GM18499 (cell line): ENCODE data around the gene BAIAP2L2.
"Not testable (repeated sequence)": the region's sequence is repeated elsewhere in the genome, so short reads cannot be mapped to it uniquely, and the experiment has no call there.

Source experiments
- ATAC-seq: cut with Tn5 transposase; IDR thresholded peaks from one replicate; pipeline ENCODE4 v1.9.1; 2021; ENCODE audit warnings: moderate number of reproducible peaks; ENCODE audit not compliant: insufficient read depth, unreplicated experiment

The BAIAP2L2 gene, protein sequence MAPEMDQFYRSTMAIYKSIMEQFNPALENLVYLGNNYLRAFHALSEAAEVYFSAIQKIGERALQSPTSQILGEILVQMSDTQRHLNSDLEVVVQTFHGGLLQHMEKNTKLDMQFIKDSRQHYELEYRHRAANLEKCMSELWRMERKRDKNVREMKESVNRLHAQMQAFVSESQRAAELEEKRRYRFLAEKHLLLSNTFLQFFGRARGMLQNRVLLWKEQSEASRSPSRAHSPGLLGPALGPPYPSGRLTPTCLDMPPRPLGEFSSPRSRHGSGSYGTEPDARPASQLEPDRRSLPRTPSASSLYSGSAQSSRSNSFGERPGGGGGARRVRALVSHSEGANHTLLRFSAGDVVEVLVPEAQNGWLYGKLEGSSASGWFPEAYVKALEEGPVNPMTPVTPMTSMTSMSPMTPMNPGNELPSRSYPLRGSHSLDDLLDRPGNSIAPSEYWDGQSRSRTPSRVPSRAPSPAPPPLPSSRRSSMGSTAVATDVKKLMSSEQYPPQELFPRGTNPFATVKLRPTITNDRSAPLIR

DNA sequence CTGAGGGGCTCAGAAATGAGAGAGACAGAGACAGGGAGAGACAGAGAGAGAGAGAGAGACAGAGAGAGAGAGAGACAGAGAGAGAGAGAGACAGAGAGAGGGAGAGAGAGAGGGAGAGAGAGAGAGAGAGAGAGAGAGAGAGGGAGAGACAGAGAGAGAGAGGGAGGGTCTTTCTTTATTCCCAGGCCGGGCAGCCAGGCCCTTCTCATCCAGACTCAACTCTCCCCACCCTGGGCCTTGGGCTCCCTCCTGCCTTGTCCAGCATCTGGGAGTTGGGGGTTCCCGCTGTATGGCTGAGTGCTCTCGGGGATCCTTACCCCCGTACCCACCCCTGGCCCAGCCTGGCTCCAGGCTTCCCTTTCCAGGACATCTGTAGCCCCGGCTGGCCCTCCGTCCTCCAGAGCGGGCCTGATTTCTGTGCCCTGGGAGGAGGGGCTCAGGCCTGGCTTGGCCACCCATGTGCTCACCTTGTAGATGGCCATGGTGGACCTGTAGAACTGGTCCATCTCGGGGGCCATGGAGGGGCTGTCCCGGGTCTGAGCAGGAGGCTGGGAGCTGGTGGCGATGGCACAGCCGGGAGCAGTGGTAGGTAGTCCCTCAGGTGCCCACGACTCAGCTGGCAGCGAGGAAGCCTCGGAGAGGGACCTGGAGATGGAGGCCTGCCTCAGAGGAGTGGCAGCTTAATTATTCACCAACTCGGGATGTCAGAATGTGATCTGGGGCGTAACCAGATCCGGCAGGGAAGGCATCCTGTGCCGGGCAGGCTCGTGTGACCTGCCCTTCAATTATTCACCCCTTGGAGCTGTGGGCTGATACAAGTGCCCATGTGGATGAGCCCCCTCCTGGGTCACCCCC is at the start of gene BAIAP2L2:
Gene BAIAP2L2, minus strand, starts transcription at position 677 of the 855 bp plus-strand sequence. Its CDS starts 159 bp downstream, at position 518.
- no peak for ATAC-seq

DNA sequence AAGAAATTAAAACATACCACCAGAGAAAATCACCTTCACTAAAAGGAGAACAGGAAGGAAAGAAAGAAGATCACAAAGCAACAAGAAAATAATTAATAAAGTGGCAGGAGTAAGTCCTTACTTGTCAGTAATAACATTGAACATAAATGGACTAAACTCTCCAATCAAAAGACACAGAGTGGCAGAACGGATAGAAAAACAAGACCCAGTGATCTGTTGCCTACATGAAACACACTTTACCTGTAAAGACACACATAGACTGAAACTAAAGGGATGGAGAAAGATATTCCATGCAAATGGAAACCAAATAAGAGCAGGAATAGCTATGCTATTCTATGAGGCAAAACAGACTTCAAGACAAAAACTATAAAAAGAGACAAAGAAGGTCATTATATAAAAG is 45.2 kb upstream of the BAIAP2L2 start:
- ATAC-seq, result no peak

DNA sequence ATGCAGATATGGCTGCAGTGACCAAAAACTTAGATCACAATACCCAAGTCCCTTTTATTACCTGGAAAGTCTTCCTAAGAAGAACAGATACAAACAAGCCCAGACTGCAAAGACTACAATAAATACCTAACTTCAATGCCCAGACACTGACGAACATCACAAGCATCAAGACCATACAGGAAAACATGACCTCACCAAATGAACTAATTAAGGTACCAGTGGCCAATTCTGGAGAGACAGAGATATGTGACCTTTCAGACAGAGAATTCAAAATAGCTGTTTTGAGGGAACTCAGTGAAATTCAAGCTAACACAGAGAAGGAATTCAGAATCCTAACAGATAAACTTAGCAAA is 44.1 kb upstream of the BAIAP2L2 start:
- ATAC-seq, result not testable (repeated sequence)

DNA sequence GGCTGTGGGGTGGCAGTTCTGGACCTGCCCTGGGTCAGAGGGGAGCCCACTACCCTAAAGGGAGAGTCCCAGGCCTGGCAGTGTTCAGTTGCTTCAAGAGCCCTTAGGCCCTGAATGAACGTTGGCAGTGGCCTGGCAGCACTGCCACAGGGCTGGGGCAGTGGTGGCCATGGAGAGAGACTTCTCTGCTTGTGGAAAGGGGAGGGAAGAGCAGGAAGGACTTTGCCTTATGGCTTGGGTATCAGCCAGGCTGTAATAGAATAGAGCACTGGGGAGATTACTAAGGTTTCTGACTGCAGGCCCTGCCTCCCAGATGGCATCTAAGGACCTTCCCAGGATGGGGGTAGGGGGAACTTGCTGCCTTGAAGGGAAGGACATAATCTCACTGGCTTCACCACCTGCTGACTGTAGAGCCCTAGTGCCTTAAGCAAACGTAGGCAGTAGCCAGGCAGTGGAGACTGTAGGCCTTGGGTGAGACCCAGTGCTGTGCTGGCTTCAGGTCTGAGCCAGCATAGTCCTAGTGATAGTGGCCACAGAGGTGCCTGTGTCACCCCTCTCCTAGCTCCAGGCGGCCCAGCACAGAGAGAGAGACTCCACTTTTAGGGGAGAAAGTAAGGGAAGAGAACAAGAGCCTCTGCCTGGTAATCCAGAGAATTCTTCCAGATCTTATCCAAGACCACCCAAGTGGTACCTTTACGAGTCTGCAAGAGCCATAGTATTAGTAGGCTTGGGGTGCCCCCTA is 43.5 kb upstream of the BAIAP2L2 start:
- ATAC-seq, result no peak

DNA sequence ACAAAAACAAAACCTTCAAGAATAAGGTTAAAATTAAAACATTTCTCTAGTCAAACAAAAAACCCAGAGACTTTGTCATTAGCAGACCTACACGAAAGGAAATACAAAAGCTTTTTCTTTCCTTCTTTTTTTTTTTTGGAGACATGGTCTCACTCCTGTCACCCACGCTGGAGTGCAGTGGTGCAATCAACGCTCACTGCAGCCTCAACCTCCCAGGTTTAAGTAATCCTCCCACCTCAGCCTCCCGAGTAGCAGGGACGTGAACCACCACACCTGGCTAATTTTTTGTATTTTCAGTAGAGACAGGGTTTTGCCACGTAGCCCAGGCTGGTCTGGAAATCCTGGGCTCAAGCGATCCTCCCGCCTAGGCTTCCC is 40.6 kb upstream of the BAIAP2L2 start:
- no peak for ATAC-seq

DNA sequence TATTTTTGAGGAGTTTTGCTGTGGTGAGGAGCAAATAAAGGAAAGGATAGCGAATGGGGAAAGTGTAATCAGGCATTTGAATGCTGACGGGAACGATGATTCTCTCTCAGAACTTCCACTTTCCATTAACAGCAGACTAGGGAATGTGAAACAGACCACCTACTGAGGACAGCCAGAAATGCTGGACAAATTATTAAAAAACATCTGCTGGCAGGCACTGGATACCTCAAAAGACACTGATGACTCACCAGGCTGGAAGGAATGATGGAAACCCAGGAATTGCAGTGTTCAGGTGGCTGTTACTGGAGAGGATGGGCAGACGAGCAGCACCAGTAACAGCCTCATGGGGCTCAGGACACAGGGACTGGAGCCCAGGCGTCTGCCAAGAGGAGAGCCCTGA is 37.8 kb upstream of the BAIAP2L2 start:
- ATAC-seq, result no peak

DNA sequence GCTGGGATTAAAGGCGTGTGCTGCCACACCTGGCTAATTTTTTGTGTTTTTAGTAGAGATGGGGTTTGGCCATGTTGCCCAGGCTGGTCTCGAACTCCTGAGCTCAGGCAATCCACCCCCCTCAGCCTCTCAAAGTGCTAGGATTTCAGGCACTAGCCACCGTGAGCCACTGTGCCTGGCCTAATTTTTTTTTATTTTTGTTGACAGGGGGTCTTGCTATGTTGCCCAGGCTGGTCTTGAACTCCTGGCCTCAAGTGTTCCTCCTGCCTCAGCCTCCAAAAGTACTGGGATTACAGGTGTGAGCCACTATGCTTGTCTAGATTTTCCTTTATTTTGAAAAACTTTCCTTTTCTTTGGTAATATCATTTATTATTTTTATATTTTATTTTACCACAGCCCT is 35.7 kb upstream of the BAIAP2L2 start:
- not testable (repeated sequence) for ATAC-seq

DNA sequence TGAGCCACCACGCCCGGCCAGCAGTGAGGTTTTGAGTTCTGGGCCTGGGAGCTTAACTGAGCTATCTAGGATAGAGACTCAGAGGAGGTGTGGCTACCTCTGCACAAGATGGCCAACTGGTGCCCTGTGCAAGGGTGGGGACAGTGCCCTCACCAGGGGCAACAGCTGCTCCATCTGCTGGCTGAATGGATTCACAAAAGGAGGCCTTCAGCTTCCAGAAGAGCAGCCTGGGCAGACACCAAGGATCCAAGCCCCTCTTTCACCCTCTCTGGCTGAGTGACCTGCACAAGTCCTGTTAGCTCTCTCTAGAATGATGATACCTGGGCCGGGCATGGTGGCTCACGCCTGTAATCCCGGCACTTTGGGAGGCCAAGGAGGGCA is 33.5 kb upstream of the BAIAP2L2 start:
- ATAC-seq, result no peak

DNA sequence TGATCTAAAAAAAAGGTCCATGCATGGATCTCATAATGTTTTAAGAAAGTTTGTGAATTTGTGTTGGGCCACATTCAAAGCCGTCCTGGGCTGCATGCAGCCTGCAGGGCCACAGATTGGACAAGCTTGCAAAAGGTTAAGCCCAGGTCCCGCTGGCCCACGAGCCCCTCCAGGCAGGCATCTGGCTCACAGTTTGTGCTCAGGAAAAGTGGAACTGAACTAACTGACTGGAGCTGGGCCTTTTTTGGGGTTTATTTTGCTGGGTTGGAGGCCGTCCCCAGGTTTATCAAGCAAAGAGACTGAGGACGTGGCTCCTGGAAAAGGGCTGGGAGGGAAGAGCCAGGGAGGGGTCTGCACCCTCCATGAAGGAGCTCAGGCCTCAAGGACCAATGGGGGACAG is 32.1 kb upstream of the BAIAP2L2 start:
- ATAC-seq, result no peak

DNA sequence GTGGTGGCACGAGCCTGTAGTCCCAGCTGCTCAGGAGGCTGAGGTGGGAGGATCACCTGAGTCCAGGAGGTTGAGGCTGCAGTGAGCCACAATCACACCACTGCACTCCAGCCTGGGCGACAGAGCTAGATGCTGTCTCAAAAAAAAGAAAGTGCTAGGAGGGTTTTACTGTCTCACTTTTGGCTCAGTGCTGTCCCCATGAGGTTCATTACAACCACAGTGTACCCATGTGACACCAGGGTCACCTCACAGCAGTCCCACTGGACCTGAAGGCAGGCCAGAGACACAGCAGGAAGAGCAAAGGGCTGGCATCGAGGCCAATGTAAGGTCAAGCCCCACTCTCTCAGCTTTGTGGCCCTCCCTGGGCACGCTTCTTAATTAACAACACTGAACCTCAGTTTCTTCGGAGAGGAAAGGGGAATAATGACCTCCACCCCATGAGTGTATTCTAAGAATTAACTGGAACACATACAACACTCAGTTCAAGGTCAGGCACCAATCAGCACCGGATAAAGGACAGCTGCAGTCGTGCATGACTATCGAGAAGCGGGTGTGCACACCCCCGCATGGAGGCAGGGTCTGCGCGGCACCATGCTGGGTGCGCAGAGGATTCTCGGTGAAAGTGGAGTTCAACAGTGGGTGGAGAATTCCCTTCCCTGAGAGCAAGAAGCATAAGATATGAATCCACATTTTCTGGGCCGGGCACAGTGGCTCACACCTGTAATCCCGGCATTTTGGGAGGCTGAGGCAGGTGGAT is 30.9 kb upstream of the BAIAP2L2 start:
- ATAC-seq, result no peak

DNA sequence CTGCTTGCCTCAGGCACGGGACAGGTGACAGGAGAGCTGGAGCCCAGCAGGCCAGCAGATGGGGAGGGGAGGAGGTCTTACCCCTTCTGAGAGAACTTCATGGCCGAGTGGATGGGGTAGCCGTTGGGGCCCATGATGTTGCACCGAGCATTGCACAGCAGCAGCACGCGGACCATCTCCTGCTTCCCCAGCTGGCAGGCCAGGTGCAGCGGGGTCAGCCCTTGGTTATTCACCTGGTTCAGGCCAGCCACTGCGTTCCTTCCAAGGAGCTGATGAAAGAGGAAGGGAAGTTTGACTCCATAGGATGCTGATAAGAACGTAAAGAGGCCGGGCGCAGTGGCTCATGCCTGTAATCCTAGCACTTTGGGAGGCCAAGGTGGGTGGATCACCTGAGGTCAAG is 29.4 kb upstream of the BAIAP2L2 start:
- no peak for ATAC-seq

DNA sequence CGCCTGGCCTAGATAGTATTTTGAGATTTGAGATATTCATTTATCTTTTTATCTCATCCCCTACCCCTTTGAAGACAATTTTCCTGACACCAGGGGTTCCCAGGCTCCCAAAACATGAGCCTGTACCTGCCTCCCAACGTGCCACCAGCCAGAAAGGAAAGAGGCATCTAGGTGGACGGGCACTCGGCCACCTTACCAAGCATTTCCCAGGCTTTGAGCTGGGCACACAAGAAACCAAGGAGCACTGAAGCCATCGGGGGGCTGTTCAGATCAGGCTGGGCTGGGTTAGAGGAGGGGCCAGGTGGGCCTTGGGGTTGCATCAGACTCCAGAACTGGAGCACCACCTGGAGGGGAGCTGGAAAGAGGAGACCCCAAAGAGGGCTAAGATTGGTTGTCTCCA is 28.5 kb upstream of the BAIAP2L2 start:
- ATAC-seq, result no peak

DNA sequence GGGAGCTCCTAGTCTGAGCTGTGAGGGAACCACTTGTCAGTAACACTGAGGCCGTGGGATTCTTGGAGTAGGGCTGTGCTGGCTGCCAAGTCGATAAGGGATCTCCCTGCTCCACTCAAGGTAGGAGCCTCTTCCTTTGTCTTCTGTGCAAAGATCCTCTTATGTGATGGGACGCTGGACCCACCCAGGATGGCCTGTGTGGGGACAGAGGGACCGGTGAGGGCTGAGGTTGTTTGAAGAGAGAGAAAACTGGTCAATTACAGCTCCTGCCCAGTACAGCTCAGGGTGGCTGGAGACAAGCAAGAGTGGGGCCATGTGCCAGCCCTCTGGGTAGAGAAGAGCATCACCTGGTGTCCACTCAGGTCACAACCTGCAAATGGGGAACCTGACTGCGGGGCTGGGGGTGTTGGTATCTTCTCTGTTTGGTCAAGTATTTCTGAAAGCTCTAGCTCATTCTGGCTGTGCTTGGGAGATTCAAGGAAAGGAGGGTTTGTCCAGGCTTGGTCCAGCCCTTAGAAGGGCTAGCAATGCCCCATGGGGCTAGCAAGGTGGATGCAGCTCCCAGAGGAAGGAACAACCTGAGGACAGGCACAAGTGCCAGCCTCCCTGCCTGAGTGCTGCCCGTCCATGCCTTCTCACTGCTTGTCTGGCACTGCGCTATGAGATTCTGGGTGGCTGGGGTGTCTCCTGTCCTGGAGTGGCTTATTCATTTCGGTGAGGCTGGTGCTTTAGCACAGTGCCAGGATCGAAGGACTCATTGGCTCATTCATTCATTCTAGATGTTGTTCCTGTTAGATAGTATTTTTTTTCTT is 27.6 kb upstream of the BAIAP2L2 start:
- no peak for ATAC-seq

DNA sequence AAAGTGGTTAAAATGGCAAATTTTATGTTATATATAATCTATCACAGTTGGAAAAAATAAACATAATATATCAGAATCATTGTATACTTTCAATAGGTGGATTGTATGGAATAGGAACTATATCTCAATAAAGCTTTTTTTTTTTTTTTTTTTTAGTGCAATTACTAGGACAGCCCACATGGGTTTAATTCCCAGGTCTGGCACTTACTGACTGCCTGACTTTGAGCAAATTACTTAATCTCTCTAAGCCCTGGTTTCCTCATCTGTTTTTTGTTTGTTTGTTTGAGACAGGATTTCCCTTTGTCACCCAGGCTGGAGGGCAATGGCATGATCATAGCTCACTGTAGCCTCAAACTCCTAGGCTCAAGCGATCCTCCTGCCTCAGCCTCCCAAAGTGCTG is 26.1 kb upstream of the BAIAP2L2 start:
- ATAC-seq, result no peak

DNA sequence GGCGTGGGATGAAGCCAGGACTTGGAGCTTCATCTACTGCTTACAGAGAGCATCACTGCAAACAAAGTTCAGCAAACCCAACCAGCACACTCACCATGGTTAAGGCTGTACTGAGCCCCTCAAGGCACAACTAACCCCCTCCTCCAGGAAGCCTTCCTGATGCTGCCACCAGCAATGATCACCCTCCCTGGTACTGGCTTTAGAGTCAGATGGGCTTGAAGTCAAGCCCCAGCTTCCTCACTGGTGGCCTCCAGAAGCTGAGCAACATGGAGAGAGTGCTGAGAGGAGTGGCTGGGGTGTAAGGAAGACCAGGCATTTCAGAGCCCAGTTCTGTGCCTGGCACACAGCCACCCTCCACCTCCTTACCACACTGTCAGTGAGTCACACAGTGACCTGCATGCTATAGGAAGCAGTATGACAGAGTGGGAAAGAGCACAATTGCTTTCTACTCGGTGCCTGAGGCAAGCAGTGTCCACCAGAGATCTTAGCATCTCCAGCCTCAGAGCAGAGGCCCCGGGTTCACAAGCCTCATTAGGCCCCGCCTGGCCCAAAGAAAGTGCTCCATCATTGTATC is 24.7 kb upstream of the BAIAP2L2 start:
- no peak for ATAC-seq

DNA sequence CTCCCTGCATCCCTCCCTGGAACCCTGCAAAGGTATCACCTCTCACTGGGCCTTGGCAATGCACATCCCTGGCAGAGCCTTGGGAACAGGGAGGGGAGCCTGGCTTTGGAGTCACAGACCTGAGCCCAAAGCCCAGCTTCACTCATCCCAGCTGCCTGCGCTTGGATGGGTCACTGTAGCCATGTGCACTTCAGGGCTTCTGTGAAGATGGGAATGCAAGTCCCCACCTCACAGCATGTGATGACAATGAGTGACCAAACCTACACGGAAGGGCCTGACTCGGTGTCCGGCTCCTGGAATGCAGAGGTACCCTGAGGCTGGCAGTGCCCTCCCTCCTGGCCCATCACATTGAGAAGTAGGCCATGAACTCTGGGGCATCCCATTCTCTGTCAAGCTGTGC is 22.8 kb upstream of the BAIAP2L2 start:
- ATAC-seq, result no peak

DNA sequence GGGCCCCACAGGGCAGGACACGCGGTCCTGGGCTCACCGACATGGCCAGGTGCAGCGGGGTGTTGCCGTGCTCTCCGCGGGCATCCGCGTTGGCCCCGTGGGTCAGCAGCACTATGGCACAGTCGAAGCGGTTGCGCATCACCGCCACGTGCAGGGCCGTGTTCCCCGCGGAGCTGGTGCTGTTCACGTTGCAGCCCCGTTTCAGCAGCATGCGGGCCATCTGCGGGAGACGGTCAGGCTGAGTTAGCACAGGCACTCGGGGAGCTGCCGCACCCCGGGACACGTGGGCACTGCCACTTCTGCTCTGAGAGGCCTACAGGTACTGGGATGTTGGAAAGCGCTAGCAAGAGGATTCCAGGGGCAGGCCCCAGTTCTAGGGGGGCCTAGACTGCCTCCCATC is 22.3 kb upstream of the BAIAP2L2 start:
- ATAC-seq, result no peak

DNA sequence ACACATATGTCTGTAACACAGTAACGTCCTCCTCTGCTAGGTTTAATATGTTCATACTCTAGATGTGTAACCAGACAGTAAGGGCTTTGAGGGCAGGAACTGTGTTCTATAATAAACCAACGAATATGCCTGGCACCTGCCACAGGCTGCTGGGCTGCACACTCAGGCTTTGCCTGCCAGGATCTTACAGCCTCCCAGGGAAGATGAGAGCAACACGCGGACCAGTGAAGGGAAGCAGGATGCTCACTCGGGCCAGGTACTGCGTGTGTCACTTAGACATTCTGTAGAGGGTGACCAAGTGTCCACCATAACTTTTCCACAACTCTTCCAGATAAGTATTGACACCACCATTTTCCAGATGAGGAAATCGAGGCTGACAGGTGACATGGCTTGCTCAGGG is 21.7 kb upstream of the BAIAP2L2 start:
- ATAC-seq, result no peak

DNA sequence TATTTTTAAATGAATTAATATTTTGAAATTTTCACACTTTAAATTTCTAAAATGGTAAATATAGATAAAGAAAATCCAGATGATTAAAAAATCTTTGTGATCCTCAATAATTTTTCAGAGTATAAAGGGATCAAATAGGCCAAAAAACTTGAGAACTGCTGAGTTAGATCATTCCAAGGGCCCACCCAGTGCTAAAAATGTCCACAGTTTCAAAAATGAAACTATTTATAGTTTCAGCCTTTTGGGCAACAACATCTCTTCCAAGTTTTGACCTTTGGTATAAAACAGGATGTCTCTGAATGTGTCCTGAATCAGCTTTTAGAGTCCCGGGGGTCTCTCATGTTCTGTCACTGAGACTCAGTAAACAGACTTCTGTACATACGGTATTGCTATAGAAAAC is 20.9 kb upstream of the BAIAP2L2 start:
- ATAC-seq, result no peak
